ENCODE measurements around the gene ADCY1. TPM values are rescaled to one million over a fixed set of nuclear protein-coding genes. Genes with fewer than 3 reads are reported as not detected.

Gene ADCY1
- total RNA-seq, 1 donor from 2014 or later, result 2.8 TPM

GRCh38 chr7:45657136-45657889 is 83.1 kb downstream of the ADCY1 start:
- TF ChIP-seq CTCF (IDR thresholded peaks at IDR 0.05; ENCODE audit: borderline replicate concordance), result no peak
- Histone ChIP-seq H3K36me3 (no peaks in the 10 kb centered on the region), H3K4me1 (no peaks in the 10 kb centered on the region), H3K27ac (replicated peaks) (no peak overlapping the region), H3K9me3 (replicated peaks) (no peaks in the 10 kb centered on the region), H3K27me3 (ENCODE audit: low read depth) (no peaks in the 10 kb centered on the region), H3K4me3 (no peak overlapping the region)
- no peak for DNase-seq
- intact Hi-C loops (cut with micrococcal nuclease), result no loop called here

GRCh38 chr7:45657890-45658715 is 83.9 kb downstream of the ADCY1 start:
- H3K9me3 ChIP-seq (replicated peaks), result no peaks in the 10 kb centered on the region
- no peak for DNase-seq
- no peaks in the 10 kb centered on the region for H3K36me3 ChIP-seq
- no peak overlapping the region for H3K27ac ChIP-seq (replicated peaks)
- H3K27me3 ChIP-seq (ENCODE audit: low read depth), result no peaks in the 10 kb centered on the region
- no peak overlapping the region for H3K4me3 ChIP-seq
- intact Hi-C loops (cut with micrococcal nuclease), result no loop called here
- no peak for TF ChIP-seq CTCF (IDR thresholded peaks at IDR 0.05; ENCODE audit: borderline replicate concordance)
- H3K4me1 ChIP-seq, result no peaks in the 10 kb centered on the region

- intact Hi-C loops (cut with micrococcal nuclease), result no loop called here
- Histone ChIP-seq H3K4me1 (no peaks in the 10 kb centered on the region), H3K36me3 (no peaks in the 10 kb centered on the region), H3K9me3 (replicated peaks) (no peaks in the 10 kb centered on the region), H3K27ac (replicated peaks) (no peak overlapping the region), H3K27me3 (ENCODE audit: low read depth) (no peaks in the 10 kb centered on the region), H3K4me3 (no peak overlapping the region)
- no peak for DNase-seq
- TF ChIP-seq CTCF (IDR thresholded peaks at IDR 0.05; ENCODE audit: borderline replicate concordance), result no peak
These were observed 84.7 kb downstream of the ADCY1 start for GRCh38 chr7:45658716-45659495.

GRCh38 chr7:45659496-45660139 is 85.5 kb downstream of the ADCY1 start:
- Histone ChIP-seq H3K4me1 (no peaks in the 10 kb centered on the region), H3K27me3 (ENCODE audit: low read depth) (no peaks in the 10 kb centered on the region), H3K27ac (replicated peaks) (no peak overlapping the region), H3K36me3 (no peaks in the 10 kb centered on the region), H3K4me3 (no peak overlapping the region), H3K9me3 (replicated peaks) (no peaks in the 10 kb centered on the region)
- intact Hi-C loops (cut with micrococcal nuclease), result no loop called here
- no peak for TF ChIP-seq CTCF (IDR thresholded peaks at IDR 0.05; ENCODE audit: borderline replicate concordance)
- DNase-seq, result no peak
